Fibroblast of the conjunctiva (primary cell): Measurements from ENCODE around the gene MINDY1.

Experiments
- DNase-seq: peaks from one replicate; pipeline ENCODE4 v3.0.0-alpha.2; 2010; ENCODE audit warnings: low read depth

Gene MINDY1

DNA sequence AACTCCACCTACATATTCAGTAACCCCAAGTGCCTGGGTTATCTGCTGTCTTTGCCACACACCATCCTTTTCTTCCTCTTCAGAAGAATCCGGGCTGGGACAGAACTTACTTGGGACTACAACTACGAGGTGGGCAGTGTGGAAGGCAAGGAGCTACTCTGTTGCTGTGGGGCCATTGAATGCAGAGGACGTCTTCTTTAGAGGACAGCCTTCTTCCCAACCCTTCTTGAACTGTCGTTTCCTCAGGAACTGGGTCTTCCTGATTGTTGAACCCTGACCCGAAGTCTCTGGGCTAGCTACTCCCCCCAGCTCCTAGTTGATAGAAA lies 42.6 kb downstream of the MINDY1 start:
- DNase-seq: no peak

DNA sequence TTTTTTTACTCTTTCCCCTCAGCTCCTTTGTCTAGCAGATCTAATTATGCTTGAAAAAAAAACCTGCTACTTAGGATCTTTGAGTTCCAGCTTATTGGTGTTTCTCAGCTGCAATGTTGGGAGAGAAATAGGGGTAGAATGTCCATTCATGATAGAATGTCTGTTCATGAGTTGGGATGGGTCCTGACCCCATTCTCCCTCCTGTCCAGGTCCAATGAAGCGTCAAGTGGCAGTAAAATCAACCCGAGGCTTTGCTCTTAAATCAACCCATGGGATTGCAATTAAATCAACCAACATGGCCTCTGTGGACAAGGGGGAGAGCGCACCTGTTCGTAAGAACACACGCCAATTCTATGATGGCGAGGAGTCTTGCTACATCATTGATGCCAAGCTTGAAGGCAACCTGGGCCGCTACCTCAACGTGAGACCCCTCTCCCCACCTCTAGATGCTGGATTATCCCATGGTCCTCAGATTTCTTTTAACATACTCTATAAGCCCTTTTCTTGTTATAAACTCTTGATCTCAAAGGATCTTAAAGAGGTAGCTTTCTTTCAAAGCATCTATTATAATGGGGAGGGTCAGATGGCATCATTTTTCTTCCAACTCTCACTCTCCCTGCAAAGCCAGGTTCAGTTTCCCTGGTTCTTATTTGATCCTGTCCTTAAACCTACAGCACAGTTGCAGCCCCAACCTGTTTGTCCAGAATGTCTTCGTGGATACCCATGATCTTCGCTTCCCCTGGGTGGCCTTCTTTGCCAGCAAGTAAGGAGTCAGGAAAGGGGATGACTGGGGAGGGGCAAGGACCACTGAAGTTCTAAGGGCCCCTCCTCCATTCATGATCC lies 43.2 kb downstream of the MINDY1 start:
- DNase-seq: no peak

DNA sequence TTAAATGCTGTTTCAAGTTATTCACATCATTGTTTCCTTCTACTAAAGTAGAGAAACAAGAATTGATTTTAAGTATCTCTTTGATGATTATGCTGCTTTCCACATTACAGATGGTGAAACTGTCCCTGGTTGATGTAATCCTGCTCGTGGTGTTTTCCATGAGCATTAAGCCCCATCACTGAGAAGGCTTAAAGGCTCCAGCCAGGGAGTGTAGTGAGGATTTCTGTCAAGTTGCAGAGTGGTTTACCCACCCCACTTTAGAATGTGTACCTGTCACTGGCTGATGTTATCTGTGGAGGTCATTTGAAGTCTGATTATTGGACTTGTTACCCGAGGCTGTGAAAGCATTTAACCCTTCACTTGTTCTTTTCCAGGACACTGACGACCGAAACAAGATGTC lies 44.9 kb downstream of the MINDY1 start:
- no peak for DNase-seq

DNA sequence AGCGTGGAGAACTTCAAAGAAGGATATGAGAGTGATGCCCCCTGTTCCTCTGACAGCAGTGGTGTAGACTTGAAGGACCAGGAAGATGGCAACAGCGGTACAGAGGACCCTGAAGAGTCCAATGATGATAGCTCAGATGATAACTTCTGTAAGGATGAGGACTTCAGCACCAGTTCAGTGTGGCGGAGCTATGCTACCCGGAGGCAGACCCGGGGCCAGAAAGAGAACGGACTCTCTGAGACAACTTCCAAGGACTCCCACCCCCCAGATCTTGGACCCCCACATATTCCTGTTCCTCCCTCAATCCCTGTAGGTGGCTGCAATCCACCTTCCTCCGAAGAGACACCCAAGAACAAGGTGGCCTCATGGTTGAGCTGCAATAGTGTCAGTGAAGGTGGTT lies 46.1 kb downstream of the MINDY1 start:
- no peak for DNase-seq

DNA sequence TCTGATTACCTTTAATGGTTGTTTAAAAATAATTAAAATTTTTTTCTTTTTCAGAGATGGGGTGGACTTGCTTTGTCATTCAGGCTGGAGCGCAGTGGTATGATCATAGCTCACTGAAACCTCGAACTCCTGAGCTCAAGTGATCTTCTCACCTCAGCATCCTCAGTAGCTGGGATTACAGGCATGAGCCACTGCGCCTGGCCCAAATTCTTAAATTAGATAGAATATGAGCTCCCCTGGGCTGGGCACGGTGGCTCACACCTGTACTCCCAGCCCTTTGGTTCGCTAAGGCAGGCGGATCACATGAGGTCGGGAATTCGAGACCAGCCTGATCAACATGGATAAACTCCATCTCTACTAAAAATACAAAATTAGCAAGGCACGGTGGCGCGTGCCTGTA lies 49.0 kb downstream of the MINDY1 start:
- no peak for DNase-seq

DNA sequence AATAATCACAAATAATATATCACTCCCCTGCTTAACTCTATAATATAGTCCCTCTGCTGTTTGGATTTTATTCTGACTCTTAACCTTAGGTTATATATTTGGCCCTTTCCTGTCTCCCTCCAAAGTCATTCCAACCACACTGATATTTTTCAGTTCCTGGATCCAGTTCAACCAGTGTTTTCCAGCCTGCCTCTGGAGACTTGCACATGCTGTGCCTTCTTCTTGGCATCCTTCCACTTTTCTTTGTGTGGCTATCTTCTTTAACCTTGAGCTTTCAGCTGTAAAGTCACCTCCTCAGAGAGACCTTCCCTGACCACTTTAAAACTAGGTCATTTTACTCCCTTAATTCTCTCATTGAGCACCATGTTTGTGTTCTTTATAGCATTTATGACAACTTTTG lies 51.4 kb downstream of the MINDY1 start:
- no peak for DNase-seq

DNA sequence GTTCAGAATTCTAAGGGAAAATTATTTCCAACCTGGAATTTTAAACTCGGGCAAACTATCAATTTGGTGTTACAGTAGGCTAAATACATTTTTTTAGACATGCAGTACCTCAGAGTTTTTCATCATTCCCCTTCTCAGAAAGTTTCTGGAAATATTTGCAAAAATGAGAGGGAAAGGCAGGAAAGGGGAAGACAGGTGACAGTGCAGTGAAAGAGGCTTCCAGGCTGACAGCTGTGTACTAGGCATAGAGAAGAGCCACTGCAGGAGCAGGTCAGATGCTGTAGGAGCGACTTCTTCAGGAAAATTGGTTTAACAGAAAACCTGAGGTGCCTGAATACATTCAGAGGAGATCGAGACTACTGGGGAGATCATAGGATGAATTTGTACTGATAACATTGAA lies 52.0 kb downstream of the MINDY1 start:
- no peak for DNase-seq
